ENCODE results near the gene TPI1. TPM values are rescaled to one million over a fixed set of nuclear protein-coding genes. Genes with fewer than 3 reads are reported as not detected.
A peak's percentile ranks its signal among the peaks of the same experiment; 100 is the strongest.

The TPI1 gene
- total RNA-seq, 1 experiment from 2014 or later = 1,045 TPM

DNA sequence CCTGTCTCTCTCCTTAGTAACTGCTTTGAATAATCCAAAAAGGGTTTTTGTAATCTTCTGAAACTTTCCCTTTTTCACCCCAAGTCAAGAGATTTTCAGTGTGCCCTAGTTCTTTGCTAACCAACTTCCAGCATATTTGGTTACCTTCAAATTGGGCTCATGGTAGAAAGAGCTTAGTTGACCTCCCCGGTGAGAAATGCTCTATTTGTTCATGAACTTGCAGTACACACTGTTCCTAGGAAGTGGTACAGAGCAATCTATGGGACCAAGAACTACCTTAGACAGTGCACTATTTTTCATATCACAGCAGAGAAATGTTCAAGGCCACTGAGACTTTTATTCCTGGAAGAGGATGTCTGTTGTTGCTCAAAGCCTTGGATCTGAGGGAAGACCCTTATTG, 13.7 kb upstream of the TPI1 start (continued):
- TF ChIP-seq NR1H2 (CRISPR knock-in tag; IDR thresholded peaks at IDR 0.05) = no peak

GRCh38 chr12:6854036-6854435, 13.3 kb upstream of the TPI1 start:
- Mint-ChIP-seq H3K4me3 (peak overlapping the region; percentile 95), H3K9me3 (no peaks in the 10 kb centered on the region), H3K27ac (peak overlapping the region; percentile 31; the same call in 1 of the 2 replicates), H3K27me3 (ENCODE audit: low read depth) (no peaks in the 10 kb centered on the region), H3K4me1 (peaks cover 19% of the 10 kb centered on the region), H3K36me3 (peaks cover 40% of the 10 kb centered on the region)
- ChIA-PET POLR2A (no interaction called here), CTCF (interaction anchor here (3.1 to 6.0 kb wide), 4 partner anchors 13 to 37 kb away, joined by 23 to 181 read pairs (median 41); partner anchors contain the start of genes GNB3, SPSB2 and TPI1)
- TF ChIP-seq NR2C2 (CRISPR knock-in tag; IDR thresholded peaks at IDR 0.05) = no peak
- TF ChIP-seq E2F5 (CRISPR knock-in tag; IDR thresholded peaks at IDR 0.05) = no peak
- TF ChIP-seq TP53 (CRISPR knock-in tag; IDR thresholded peaks at IDR 0.05) = no peak
- TF ChIP-seq CREM (CRISPR knock-in tag; IDR thresholded peaks at IDR 0.05) = no peak
- TF ChIP-seq, protein P1, sequence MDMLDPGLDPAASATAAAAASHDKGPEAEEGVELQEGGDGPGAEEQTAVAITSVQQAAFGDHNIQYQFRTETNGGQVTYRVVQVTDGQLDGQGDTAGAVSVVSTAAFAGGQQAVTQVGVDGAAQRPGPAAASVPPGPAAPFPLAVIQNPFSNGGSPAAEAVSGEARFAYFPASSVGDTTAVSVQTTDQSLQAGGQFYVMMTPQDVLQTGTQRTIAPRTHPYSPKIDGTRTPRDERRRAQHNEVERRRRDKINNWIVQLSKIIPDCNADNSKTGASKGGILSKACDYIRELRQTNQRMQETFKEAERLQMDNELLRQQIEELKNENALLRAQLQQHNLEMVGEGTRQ (CRISPR knock-in tag; IDR thresholded peaks at IDR 0.05) = no peak
- no peak for TF ChIP-seq ZNF425 (CRISPR knock-in tag; conservative IDR thresholded peaks at IDR 0.05)
- no peak for TF ChIP-seq RELA (CRISPR knock-in tag; IDR thresholded peaks at IDR 0.05; ENCODE audit: borderline replicate concordance)
- TF ChIP-seq NR3C1 (CRISPR knock-in tag; conservative IDR thresholded peaks at IDR 0.05; ENCODE audit: low read depth) = no peak
- ATAC-seq (no peak), DNase-seq (ENCODE audit: low spot score) (no peak)

DNA sequence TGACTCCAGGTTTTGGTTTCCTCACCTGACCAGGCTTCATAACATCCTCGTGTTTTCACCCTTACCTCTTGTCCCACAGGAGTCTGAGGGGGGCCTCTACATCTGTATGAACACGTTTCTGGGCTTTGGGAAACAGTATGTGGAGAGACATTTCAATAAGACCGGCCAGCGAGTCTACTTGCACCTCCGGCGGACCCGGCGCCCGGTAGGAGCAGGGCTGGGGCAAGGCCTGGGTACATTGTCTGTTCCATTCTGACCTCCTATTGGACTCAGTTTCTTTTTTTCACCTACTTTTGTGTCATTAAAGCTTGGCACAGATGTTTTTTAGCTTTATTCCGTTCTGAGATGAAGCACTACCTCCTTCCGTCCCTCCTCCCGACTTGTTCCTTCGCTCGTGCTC, 12.0 kb upstream of the TPI1 start:
- no peak overlapping the region for H3K27ac Mint-ChIP-seq
- H3K4me3 Mint-ChIP-seq = no peak overlapping the region
- peaks cover 41% of the 10 kb centered on the region for H3K36me3 Mint-ChIP-seq
- no peaks in the 10 kb centered on the region for H3K27me3 Mint-ChIP-seq (ENCODE audit: low read depth)
- ATAC-seq (no peak), DNase-seq (ENCODE audit: low spot score) (no peak)
- H3K9me3 Mint-ChIP-seq = no peaks in the 10 kb centered on the region
- POLR2A ChIA-PET = no interaction called here
- H3K4me1 Mint-ChIP-seq = peaks cover 12% of the 10 kb centered on the region
- TF ChIP-seq ZNF423 (CRISPR knock-in tag; IDR thresholded peaks at IDR 0.05) = no peak
- no peak for TF ChIP-seq TEAD1 (CRISPR knock-in tag; IDR thresholded peaks at IDR 0.05)
- no peak for TF ChIP-seq CDX4 (CRISPR knock-in tag; IDR thresholded peaks at IDR 0.05; ENCODE audit: borderline replicate concordance)
- no peak for TF ChIP-seq E2F5 (CRISPR knock-in tag; IDR thresholded peaks at IDR 0.05)
- no peak for TF ChIP-seq RELA (CRISPR knock-in tag; IDR thresholded peaks at IDR 0.05; ENCODE audit: borderline replicate concordance)
- TF ChIP-seq CBFB (CRISPR knock-in tag; IDR thresholded peaks at IDR 0.05; ENCODE audit: low read depth) = no peak
- CTCF ChIA-PET = interaction anchor here (0.5 to 6.0 kb wide), 2 partner anchors 14 to 77 kb away, joined by 3 to 181 read pairs; partner anchors contain the start of genes SPSB2 and TPI1

DNA sequence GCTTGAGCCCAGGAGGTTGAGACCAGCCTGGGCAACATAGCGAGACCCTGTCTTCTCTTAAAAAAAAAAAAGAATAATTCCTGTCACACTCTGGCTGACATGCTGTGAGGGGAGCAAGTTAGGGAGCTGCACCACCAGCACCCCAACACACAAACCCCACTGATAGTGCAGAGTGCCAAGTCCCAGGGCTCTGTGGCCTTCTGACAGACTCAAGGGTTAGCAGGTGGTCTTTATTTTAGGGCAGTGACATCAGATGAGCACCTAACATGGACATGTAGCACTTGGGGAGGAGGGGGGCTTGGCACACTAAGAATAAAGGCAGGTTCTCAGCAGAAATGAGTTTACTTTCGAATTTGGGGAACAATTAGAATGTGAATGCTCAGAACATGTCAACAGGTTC, 8.5 kb upstream of the TPI1 start:
- CTCF ChIA-PET = interaction anchor here (2.0 kb wide), 1 partner anchor 10 kb away, joined by 5 read pairs; no protein-coding TSS in a partner anchor
- ATAC-seq = no peak
- Mint-ChIP-seq H3K4me1 (peaks cover under 1% of the 10 kb centered on the region; the same call in 1 of the 2 replicates), H3K36me3 (peaks cover 67% of the 10 kb centered on the region), H3K4me3 (no peak overlapping the region), H3K27ac (no peak overlapping the region), H3K27me3 (ENCODE audit: low read depth) (no peaks in the 10 kb centered on the region), H3K9me3 (no peaks in the 10 kb centered on the region)
- DNase-seq (ENCODE audit: low spot score) = no peak
- POLR2A ChIA-PET = no interaction called here
- TF ChIP-seq NFATC4 (CRISPR knock-in tag; IDR thresholded peaks at IDR 0.05) = no peak
- no peak for TF ChIP-seq MAX (CRISPR knock-in tag; IDR thresholded peaks at IDR 0.05)
- no peak for TF ChIP-seq FOXK1 (CRISPR knock-in tag; IDR thresholded peaks at IDR 0.05)
- TF ChIP-seq ATF2 (CRISPR knock-in tag; IDR thresholded peaks at IDR 0.05; ENCODE audit: borderline replicate concordance, low read depth) = no peak
- TF ChIP-seq IRF2 (CRISPR knock-in tag; IDR thresholded peaks at IDR 0.05; ENCODE audit: borderline replicate concordance, low read depth) = no peak
- TF ChIP-seq, protein P2, sequence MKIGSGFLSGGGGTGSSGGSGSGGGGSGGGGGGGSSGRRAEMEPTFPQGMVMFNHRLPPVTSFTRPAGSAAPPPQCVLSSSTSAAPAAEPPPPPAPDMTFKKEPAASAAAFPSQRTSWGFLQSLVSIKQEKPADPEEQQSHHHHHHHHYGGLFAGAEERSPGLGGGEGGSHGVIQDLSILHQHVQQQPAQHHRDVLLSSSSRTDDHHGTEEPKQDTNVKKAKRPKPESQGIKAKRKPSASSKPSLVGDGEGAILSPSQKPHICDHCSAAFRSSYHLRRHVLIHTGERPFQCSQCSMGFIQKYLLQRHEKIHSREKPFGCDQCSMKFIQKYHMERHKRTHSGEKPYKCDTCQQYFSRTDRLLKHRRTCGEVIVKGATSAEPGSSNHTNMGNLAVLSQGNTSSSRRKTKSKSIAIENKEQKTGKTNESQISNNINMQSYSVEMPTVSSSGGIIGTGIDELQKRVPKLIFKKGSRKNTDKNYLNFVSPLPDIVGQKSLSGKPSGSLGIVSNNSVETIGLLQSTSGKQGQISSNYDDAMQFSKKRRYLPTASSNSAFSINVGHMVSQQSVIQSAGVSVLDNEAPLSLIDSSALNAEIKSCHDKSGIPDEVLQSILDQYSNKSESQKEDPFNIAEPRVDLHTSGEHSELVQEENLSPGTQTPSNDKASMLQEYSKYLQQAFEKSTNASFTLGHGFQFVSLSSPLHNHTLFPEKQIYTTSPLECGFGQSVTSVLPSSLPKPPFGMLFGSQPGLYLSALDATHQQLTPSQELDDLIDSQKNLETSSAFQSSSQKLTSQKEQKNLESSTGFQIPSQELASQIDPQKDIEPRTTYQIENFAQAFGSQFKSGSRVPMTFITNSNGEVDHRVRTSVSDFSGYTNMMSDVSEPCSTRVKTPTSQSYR (CRISPR knock-in tag; IDR thresholded peaks at IDR 0.05) = no peak

Data from WTC11 (cell line).